Tibial nerve (tissue), 4 donors: ENCODE results near the gene KRT32.

Source experiments
- CTCF ChIP-seq, 5 experiments: fragments of 200-600 bp in 3 of 5; fragments of 450-650 bp in 2 of 5; sonication (generic) in 3 of 5; IDR thresholded peaks; one replicate each; pipeline ENCODE4 v1.5.1; 2016 to 2019; ENCODE audit warnings: antibody characterized with exemption in 5 of 5, mild to moderate bottlenecking in 3 of 5, moderate library complexity in 2 of 5
- EP300 ChIP-seq, 2 donors: sonication (generic); formaldehyde crosslinking; IDR thresholded peaks; one replicate each; pipeline ENCODE4 v1.6.1; 2017; ENCODE audit warnings: antibody characterized with exemption in 2 of 2, mild to moderate bottlenecking in 1 of 2
- POLR2A ChIP-seq, 2 donors: fragments of 450-650 bp; IDR thresholded peaks; one replicate each; pipeline ENCODE4 v1.6.1; 2017; ENCODE audit warnings: antibody characterized with exemption in 2 of 2, mild to moderate bottlenecking in 2 of 2, moderate library complexity in 2 of 2

GRCh38 chr17:41507315-41507880 lies 40.2 kb upstream of the KRT32 start:
- TF ChIP-seq CTCF (IDR thresholded peaks at IDR 0.05), result no peak
- TF ChIP-seq EP300 (IDR thresholded peaks at IDR 0.05), result no peak
- TF ChIP-seq POLR2A (IDR thresholded peaks at IDR 0.05), result no peak
